ENCODE results near the gene ADCYAP1.

DNA sequence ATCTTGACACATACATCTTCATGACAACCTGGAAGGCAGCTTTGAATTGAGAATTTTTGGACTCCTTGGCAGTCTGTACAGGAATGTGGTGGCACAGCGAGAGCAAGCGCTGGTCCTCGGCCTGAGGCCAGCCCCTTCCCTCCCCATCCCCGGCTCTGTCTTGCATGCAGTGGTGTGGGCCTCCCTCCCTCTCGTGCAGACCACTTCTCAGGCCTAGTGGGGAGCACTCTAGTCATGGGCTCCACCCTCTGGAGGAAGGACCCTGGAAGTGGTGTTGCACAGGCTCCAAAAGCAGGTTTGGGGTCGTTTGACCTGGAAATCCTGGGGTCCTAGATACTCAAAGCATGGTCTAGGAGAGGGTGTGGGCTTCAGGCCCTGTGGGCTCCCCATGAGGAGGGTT, 32.3 kb downstream of the ADCYAP1 start:
- TF ChIP-seq, protein P1, sequence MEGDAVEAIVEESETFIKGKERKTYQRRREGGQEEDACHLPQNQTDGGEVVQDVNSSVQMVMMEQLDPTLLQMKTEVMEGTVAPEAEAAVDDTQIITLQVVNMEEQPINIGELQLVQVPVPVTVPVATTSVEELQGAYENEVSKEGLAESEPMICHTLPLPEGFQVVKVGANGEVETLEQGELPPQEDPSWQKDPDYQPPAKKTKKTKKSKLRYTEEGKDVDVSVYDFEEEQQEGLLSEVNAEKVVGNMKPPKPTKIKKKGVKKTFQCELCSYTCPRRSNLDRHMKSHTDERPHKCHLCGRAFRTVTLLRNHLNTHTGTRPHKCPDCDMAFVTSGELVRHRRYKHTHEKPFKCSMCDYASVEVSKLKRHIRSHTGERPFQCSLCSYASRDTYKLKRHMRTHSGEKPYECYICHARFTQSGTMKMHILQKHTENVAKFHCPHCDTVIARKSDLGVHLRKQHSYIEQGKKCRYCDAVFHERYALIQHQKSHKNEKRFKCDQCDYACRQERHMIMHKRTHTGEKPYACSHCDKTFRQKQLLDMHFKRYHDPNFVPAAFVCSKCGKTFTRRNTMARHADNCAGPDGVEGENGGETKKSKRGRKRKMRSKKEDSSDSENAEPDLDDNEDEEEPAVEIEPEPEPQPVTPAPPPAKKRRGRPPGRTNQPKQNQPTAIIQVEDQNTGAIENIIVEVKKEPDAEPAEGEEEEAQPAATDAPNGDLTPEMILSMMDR (conservative IDR thresholded peaks at IDR 0.05; ENCODE audit: low read depth, low read length), result no peak
- no peak for TF ChIP-seq EZH2 (IDR thresholded peaks at IDR 0.05; ENCODE audit: low read length, unreplicated experiment)

All from PC-3 (cell line).